OCI-LY7 (cell line): ENCODE data around the gene NIM1K.

Experiments used
- EZH2phosphoT487 ChIP-seq: fragments of 200-600 bp; sonication (generic); IDR thresholded peaks from 2 replicates; pipeline ENCODE4 v1.6.1; 2018; ENCODE audit warnings: low read depth, borderline replicate concordance, mild to moderate bottlenecking, mixed run types, antibody characterized with exemption, low read length, moderate library complexity, mixed read lengths
- TF ChIP-seq, protein P1 (sequence below): fragments of 200-600 bp; sonication (generic); conservative IDR thresholded peaks from 2 replicates; pipeline ENCODE4 v1.5.1; 2014; ENCODE audit warnings: mild to moderate bottlenecking, antibody characterized with exemption, low read length, moderate library complexity, mixed read lengths

DNA sequence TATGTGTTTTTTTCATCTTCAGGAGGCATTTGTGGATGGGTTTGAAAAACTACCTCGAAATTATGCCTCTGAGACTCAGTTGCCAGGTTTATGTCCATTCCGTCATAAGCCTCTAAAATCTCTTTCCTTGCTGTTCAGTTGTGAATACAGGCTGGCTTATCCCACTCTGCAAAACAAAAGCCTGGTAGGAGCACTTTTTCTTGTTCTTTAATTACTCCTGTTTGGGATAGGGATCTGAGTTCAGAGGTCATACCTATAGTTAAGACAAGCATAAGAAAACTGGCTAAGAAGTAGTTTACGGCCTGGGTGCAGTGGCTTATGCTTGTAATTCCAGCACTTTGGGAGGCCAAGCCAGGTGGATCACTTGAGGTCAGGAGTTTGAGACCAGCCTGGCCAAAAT lies 47.0 kb upstream of the NIM1K start:
- TF ChIP-seq, protein P1, sequence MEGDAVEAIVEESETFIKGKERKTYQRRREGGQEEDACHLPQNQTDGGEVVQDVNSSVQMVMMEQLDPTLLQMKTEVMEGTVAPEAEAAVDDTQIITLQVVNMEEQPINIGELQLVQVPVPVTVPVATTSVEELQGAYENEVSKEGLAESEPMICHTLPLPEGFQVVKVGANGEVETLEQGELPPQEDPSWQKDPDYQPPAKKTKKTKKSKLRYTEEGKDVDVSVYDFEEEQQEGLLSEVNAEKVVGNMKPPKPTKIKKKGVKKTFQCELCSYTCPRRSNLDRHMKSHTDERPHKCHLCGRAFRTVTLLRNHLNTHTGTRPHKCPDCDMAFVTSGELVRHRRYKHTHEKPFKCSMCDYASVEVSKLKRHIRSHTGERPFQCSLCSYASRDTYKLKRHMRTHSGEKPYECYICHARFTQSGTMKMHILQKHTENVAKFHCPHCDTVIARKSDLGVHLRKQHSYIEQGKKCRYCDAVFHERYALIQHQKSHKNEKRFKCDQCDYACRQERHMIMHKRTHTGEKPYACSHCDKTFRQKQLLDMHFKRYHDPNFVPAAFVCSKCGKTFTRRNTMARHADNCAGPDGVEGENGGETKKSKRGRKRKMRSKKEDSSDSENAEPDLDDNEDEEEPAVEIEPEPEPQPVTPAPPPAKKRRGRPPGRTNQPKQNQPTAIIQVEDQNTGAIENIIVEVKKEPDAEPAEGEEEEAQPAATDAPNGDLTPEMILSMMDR, result no peak
- no peak for TF ChIP-seq EZH2phosphoT487
